K562 (cell line): ENCODE measurements around the gene PRR30.

Source experiments
- ATF2 ChIP-seq: sonication (generic); formaldehyde crosslinking; IDR thresholded peaks from 2 replicates; pipeline ENCODE4 v1.8.1; 2022; ENCODE audit warnings: missing genetic modification reagents
- CHAMP1 ChIP-seq: fragments of 450-650 bp; IDR thresholded peaks from 2 replicates; pipeline ENCODE4 v1.6.1; 2016; ENCODE audit warnings: mild to moderate bottlenecking
- CTCF ChIP-seq, 3 experiments: IDR thresholded peaks in 2 of 3; conservative IDR thresholded peaks in 1 of 3; 2 replicates each; pipeline ENCODE4 v1.5.1; 2011 to 2012; ENCODE audit warnings: low read length in 3 of 3, mild to moderate bottlenecking in 3 of 3, control low read depth in 2 of 3, improper control_type of control experiment in 1 of 3, inconsistent platforms in 1 of 3, low read depth in 1 of 3, mixed read lengths in 1 of 3, moderate library complexity in 1 of 3; ENCODE audit not compliant: insufficient read depth in 2 of 3
- MXD1 ChIP-seq: fragments of 250-450 bp; sonication (Bioruptor Pico); IDR thresholded peaks from 2 replicates; pipeline ENCODE4 v1.8.0; 2021; ENCODE audit warnings: borderline replicate concordance, mild to moderate bottlenecking, moderate library complexity; ENCODE audit not compliant: poor library complexity, severe bottlenecking
- RBBP5 ChIP-seq: fragments of 200-600 bp; sonication (generic); IDR thresholded peaks from 2 replicates; pipeline ENCODE4 v1.6.1; 2012; ENCODE audit warnings: borderline replicate concordance, mild to moderate bottlenecking, low read length, control low read depth, inconsistent platforms; ENCODE audit not compliant: insufficient read depth, poor library complexity, severe bottlenecking
- SMAD3 ChIP-seq: fragments of 450-650 bp; formaldehyde crosslinking; conservative IDR thresholded peaks from 2 replicates; pipeline ENCODE4 v1.4.0; 2020; ENCODE audit warnings: mild to moderate bottlenecking
- ZNF592 ChIP-seq: fragments of 450-650 bp; IDR thresholded peaks from 2 replicates; pipeline ENCODE4 v1.6.1; 2017; ENCODE audit warnings: antibody characterized with exemption, mild to moderate bottlenecking

GRCh38 chr2:27094353-27094984 lies 44.7 kb downstream of the PRR30 start:
- TF ChIP-seq MXD1 (CRISPR knock-in tag) (no peak), SMAD3 (no peak), CTCF (IDR thresholded peaks at IDR 0.05 in 2 of 3, conservative IDR thresholded peaks at IDR 0.05 in 1 of 3; ENCODE audit: insufficient read depth in 2 of 3, low read depth in 1 of 3, low read length in 3 of 3) (no peak), ZNF592 (no peak), CHAMP1 (no peak), ATF2 (CRISPR knock-in tag) (no peak), RBBP5 (no peak)
